ENCODE measurements around the gene BCKDHB.

DNA sequence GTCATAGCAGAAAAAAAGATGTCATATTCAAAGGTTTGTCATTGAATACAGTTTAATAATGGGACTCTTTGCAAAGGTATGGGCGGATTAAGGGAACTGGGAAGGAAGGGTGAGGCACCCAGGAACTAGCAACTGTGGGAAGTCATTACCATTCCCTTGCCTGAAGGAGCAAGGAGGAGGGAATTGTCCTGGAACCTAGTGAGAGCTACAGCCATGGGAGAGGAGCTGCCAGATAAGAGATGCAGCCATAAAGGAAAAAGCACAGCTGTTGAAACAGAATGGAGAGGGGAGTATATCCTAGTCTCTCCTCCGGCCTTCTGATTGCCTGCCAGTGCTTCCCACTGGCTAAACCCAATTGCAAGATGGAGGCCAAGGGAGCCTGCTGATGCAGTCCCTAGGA, 250.6 kb downstream of the BCKDHB start:
- TF ChIP-seq, protein P1, sequence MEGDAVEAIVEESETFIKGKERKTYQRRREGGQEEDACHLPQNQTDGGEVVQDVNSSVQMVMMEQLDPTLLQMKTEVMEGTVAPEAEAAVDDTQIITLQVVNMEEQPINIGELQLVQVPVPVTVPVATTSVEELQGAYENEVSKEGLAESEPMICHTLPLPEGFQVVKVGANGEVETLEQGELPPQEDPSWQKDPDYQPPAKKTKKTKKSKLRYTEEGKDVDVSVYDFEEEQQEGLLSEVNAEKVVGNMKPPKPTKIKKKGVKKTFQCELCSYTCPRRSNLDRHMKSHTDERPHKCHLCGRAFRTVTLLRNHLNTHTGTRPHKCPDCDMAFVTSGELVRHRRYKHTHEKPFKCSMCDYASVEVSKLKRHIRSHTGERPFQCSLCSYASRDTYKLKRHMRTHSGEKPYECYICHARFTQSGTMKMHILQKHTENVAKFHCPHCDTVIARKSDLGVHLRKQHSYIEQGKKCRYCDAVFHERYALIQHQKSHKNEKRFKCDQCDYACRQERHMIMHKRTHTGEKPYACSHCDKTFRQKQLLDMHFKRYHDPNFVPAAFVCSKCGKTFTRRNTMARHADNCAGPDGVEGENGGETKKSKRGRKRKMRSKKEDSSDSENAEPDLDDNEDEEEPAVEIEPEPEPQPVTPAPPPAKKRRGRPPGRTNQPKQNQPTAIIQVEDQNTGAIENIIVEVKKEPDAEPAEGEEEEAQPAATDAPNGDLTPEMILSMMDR (IDR thresholded peaks at IDR 0.05) = no peak
- TF ChIP-seq POLR2A (IDR thresholded peaks at IDR 0.05) = no peak
- TF ChIP-seq POLR2AphosphoS5 (IDR thresholded peaks at IDR 0.05) = no peak
- TF ChIP-seq EP300 (IDR thresholded peaks at IDR 0.05) = no peak
